ENCODE results near the gene SIVA1.

DNA sequence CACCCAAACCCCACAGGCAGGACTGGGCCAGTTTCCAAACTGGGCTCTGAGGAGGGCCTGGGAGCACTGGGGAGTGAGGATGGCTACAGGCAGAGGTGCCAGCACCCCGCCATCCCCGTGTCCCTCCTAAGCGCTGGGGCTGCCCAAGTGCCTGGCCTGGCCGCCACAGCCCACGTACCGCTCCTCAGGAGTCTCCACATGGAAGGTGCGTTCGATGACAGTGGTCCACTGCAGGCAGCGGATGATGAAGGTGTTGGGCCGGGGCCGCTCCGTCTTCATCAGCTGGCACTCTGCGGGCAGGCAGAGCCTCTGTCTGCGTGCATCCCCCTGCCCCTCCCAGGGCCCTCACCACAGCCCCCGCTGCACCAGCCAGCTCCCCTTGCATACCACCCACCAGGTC lies 23.5 kb downstream of the SIVA1 start:
- TF ChIP-seq POLR2AphosphoS5 (IDR thresholded peaks at IDR 0.05; ENCODE audit: low read depth, low read length) (no peak), CTCF (IDR thresholded peaks at IDR 0.05) (no peak), TAF1 (IDR thresholded peaks at IDR 0.05; ENCODE audit: borderline replicate concordance, low read depth, low read length) (no peak), TCF12 (IDR thresholded peaks at IDR 0.05) (no peak), FOXM1 (IDR thresholded peaks at IDR 0.05; ENCODE audit: low read depth) (no peak)
